ENCODE measurements around the gene SATL1.

Gene SATL1

GRCh38 chrX:85203461-85203970 is 40.1 kb downstream of the SATL1 start:
- H3K27ac ChIP-seq (ENCODE audit: low read length) = no peak overlapping the region
- H3K9me3 ChIP-seq (ENCODE audit: control insufficient read depth, insufficient read depth, low read length) = no peaks in the 10 kb centered on the region
- WGBS (ENCODE audit: insufficient coverage, insufficient read length) = no CpG with 5 or more reads among the region's 8 CpGs
- no peaks in the 10 kb centered on the region for H3K4me1 ChIP-seq (ENCODE audit: control insufficient read depth, insufficient read depth, low read length)
- H3K36me3 ChIP-seq (ENCODE audit: control insufficient read depth, insufficient read depth, low read length) = no peaks in the 10 kb centered on the region
- no peak overlapping the region for H3K4me3 ChIP-seq (ENCODE audit: low read length)
- H3K27me3 ChIP-seq (ENCODE audit: control insufficient read depth, insufficient read depth, low read length) = no peaks in the 10 kb centered on the region
- DNase-seq (ENCODE audit: low read depth, low spot score) = no peak

- Histone ChIP-seq H3K4me1 (ENCODE audit: control insufficient read depth, insufficient read depth, low read length) (no peaks in the 10 kb centered on the region), H3K27me3 (ENCODE audit: control insufficient read depth, insufficient read depth, low read length) (no peaks in the 10 kb centered on the region), H3K27ac (ENCODE audit: low read length) (no peak overlapping the region), H3K4me3 (ENCODE audit: low read length) (no peak overlapping the region), H3K36me3 (ENCODE audit: control insufficient read depth, insufficient read depth, low read length) (no peaks in the 10 kb centered on the region), H3K9me3 (ENCODE audit: control insufficient read depth, insufficient read depth, low read length) (no peaks in the 10 kb centered on the region)
- no CpG with 5 or more reads among the region's 1 CpG for WGBS (ENCODE audit: insufficient coverage, insufficient read length)
- no peak for DNase-seq (ENCODE audit: low read depth, low spot score)
Measured at GRCh38 chrX:85196319-85196718, 47.3 kb downstream of the SATL1 start.

DNA sequence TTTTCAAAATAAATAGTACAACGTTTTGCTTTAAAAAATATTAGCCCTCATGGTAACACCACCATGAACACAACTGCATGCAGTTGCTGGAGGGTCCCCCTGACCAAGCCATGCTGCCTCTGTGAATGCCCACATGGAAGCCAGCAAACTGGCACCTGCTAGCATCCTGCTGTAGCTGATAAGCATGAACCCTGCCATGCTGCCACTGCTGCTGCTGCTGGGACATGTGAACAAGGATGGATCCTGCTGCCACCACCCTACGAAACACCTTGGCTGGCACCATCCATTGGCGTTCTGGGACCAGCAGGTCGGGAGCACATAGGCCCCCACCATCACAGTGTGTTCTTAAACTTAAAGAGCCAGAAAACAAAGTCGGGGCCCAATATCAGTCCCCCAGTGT is 83.9 kb downstream of the SATL1 start:
- H3K4me3 ChIP-seq (ENCODE audit: low read length) = no peak overlapping the region
- H3K4me1 ChIP-seq (ENCODE audit: control insufficient read depth, insufficient read depth, low read length) = no peaks in the 10 kb centered on the region
- no peaks in the 10 kb centered on the region for H3K36me3 ChIP-seq (ENCODE audit: control insufficient read depth, insufficient read depth, low read length)
- no CpG with 5 or more reads among the region's 5 CpGs for whole genome bisulfite sequencing (ENCODE audit: insufficient coverage, insufficient read length)
- no peaks in the 10 kb centered on the region for H3K27me3 ChIP-seq (ENCODE audit: control insufficient read depth, insufficient read depth, low read length)
- DNase-seq (ENCODE audit: low read depth, low spot score) = no peak
- H3K9me3 ChIP-seq (ENCODE audit: control insufficient read depth, insufficient read depth, low read length) = no peaks in the 10 kb centered on the region
- no peak overlapping the region for H3K27ac ChIP-seq (ENCODE audit: low read length)

GRCh38 chrX:85140964-85141363 is 102.6 kb downstream of the SATL1 start:
- Histone ChIP-seq H3K27ac (ENCODE audit: low read length) (no peak overlapping the region), H3K4me1 (ENCODE audit: control insufficient read depth, insufficient read depth, low read length) (no peaks in the 10 kb centered on the region), H3K36me3 (ENCODE audit: control insufficient read depth, insufficient read depth, low read length) (no peaks in the 10 kb centered on the region), H3K9me3 (ENCODE audit: control insufficient read depth, insufficient read depth, low read length) (no peaks in the 10 kb centered on the region), H3K4me3 (ENCODE audit: low read length) (no peak overlapping the region), H3K27me3 (ENCODE audit: control insufficient read depth, insufficient read depth, low read length) (no peaks in the 10 kb centered on the region)
- no CpG with 5 or more reads among the region's 1 CpG for WGBS (ENCODE audit: insufficient coverage, insufficient read length)
- no peak for DNase-seq (ENCODE audit: low read depth, low spot score)

DNA sequence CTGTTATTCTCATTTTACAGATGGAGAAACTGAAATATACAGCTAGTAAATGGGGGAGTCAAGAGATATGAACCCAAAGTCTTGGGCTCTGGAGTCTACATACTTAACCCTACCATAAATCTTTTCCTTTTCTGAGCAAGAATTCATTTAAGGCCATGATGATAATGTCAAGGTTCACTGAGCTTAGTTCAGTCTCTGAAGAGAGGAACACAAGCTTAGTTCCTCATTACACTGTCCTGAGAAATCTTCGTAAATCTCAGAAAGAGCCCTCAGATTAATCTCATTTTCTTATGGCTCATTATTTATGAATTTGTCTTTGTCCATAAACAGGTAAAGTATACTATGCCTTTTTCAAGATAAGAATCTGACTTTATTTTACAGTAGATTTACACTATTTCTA is 104.2 kb downstream of the SATL1 start:
- Histone ChIP-seq H3K4me3 (ENCODE audit: low read length) (no peak overlapping the region), H3K27me3 (ENCODE audit: control insufficient read depth, insufficient read depth, low read length) (no peaks in the 10 kb centered on the region), H3K27ac (ENCODE audit: low read length) (no peak overlapping the region), H3K36me3 (ENCODE audit: control insufficient read depth, insufficient read depth, low read length) (no peaks in the 10 kb centered on the region), H3K9me3 (ENCODE audit: control insufficient read depth, insufficient read depth, low read length) (no peaks in the 10 kb centered on the region), H3K4me1 (ENCODE audit: control insufficient read depth, insufficient read depth, low read length) (no peaks in the 10 kb centered on the region)
- DNase-seq (ENCODE audit: low read depth, low spot score) = no peak
- WGBS (ENCODE audit: insufficient coverage, insufficient read length) = no CpG with 5 or more reads among the region's 1 CpG

GRCh38 chrX:85136409-85136808 is 107.2 kb downstream of the SATL1 start:
- Histone ChIP-seq H3K27ac (ENCODE audit: low read length) (no peak overlapping the region), H3K4me1 (ENCODE audit: control insufficient read depth, insufficient read depth, low read length) (no peaks in the 10 kb centered on the region), H3K4me3 (ENCODE audit: low read length) (no peak overlapping the region), H3K27me3 (ENCODE audit: control insufficient read depth, insufficient read depth, low read length) (no peaks in the 10 kb centered on the region), H3K36me3 (ENCODE audit: control insufficient read depth, insufficient read depth, low read length) (no peaks in the 10 kb centered on the region), H3K9me3 (ENCODE audit: control insufficient read depth, insufficient read depth, low read length) (no peaks in the 10 kb centered on the region)
- DNase-seq (ENCODE audit: low read depth, low spot score) = no peak

- Histone ChIP-seq H3K4me1 (ENCODE audit: control insufficient read depth, insufficient read depth, low read length) (no peaks in the 10 kb centered on the region), H3K36me3 (ENCODE audit: control insufficient read depth, insufficient read depth, low read length) (no peaks in the 10 kb centered on the region), H3K27ac (ENCODE audit: low read length) (no peak overlapping the region), H3K4me3 (ENCODE audit: low read length) (no peak overlapping the region), H3K27me3 (ENCODE audit: control insufficient read depth, insufficient read depth, low read length) (no peaks in the 10 kb centered on the region), H3K9me3 (ENCODE audit: control insufficient read depth, insufficient read depth, low read length) (no peaks in the 10 kb centered on the region)
- no CpG with 5 or more reads among the region's 1 CpG for WGBS (ENCODE audit: insufficient coverage, insufficient read length)
- no peak for DNase-seq (ENCODE audit: low read depth, low spot score)
Measured at GRCh38 chrX:85115252-85115651, 128.3 kb downstream of the SATL1 start.

DNA sequence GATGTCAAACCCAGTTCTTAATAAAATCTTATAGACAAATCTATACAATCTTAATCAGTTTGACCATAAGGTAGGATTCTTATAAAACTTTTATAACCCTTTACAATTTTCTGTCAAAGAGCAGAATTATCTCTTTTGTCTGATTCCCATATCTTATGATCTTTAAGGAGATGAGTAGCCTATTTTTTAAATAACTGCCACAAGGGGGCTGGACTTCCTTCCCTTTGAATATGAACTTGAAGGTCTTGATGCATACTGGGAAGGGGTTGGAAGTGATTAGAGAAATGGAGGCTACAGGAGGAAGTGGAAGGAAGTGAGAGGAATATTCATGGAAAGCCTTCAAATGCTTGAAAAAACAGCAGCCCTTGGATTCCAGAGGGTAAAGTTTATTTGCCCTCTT is 128.8 kb downstream of the SATL1 start:
- Histone ChIP-seq H3K27me3 (ENCODE audit: control insufficient read depth, insufficient read depth, low read length) (no peaks in the 10 kb centered on the region), H3K9me3 (ENCODE audit: control insufficient read depth, insufficient read depth, low read length) (no peaks in the 10 kb centered on the region), H3K27ac (ENCODE audit: low read length) (no peak overlapping the region), H3K36me3 (ENCODE audit: control insufficient read depth, insufficient read depth, low read length) (no peaks in the 10 kb centered on the region), H3K4me1 (ENCODE audit: control insufficient read depth, insufficient read depth, low read length) (no peaks in the 10 kb centered on the region), H3K4me3 (ENCODE audit: low read length) (no peak overlapping the region)
- no peak for DNase-seq (ENCODE audit: low read depth, low spot score)

- H3K4me3 ChIP-seq (ENCODE audit: low read length) = no peak overlapping the region
- no peaks in the 10 kb centered on the region for H3K9me3 ChIP-seq (ENCODE audit: control insufficient read depth, insufficient read depth, low read length)
- no peaks in the 10 kb centered on the region for H3K4me1 ChIP-seq (ENCODE audit: control insufficient read depth, insufficient read depth, low read length)
- no peaks in the 10 kb centered on the region for H3K36me3 ChIP-seq (ENCODE audit: control insufficient read depth, insufficient read depth, low read length)
- no peak overlapping the region for H3K27ac ChIP-seq (ENCODE audit: low read length)
- no peaks in the 10 kb centered on the region for H3K27me3 ChIP-seq (ENCODE audit: control insufficient read depth, insufficient read depth, low read length)
- no peak for DNase-seq (ENCODE audit: low read depth, low spot score)
- WGBS (ENCODE audit: insufficient coverage, insufficient read length) = no CpG with 5 or more reads among the region's 3 CpGs
Measured at GRCh38 chrX:85114171-85114570, 129.4 kb downstream of the SATL1 start.

GRCh38 chrX:85113746-85114145 is 129.8 kb downstream of the SATL1 start:
- no peaks in the 10 kb centered on the region for H3K36me3 ChIP-seq (ENCODE audit: control insufficient read depth, insufficient read depth, low read length)
- no peaks in the 10 kb centered on the region for H3K27me3 ChIP-seq (ENCODE audit: control insufficient read depth, insufficient read depth, low read length)
- no CpG with 5 or more reads among the region's 2 CpGs for WGBS (ENCODE audit: insufficient coverage, insufficient read length)
- H3K4me3 ChIP-seq (ENCODE audit: low read length) = no peak overlapping the region
- no peaks in the 10 kb centered on the region for H3K9me3 ChIP-seq (ENCODE audit: control insufficient read depth, insufficient read depth, low read length)
- DNase-seq (ENCODE audit: low read depth, low spot score) = no peak
- H3K27ac ChIP-seq (ENCODE audit: low read length) = no peak overlapping the region
- no peaks in the 10 kb centered on the region for H3K4me1 ChIP-seq (ENCODE audit: control insufficient read depth, insufficient read depth, low read length)

- no CpG with 5 or more reads among the region's 9 CpGs for WGBS (ENCODE audit: insufficient coverage, insufficient read length)
- no peak for DNase-seq (ENCODE audit: low read depth, low spot score)
Measured at GRCh38 chrX:85112293-85112692, 131.3 kb downstream of the SATL1 start.

More at GRCh38 chrX:85112293-85112692, 131.3 kb downstream of the SATL1 start:
- H3K4me3 ChIP-seq (ENCODE audit: low read length) = no peak overlapping the region
- H3K4me1 ChIP-seq (ENCODE audit: control insufficient read depth, insufficient read depth, low read length) = no peaks in the 10 kb centered on the region
- H3K27me3 ChIP-seq (ENCODE audit: control insufficient read depth, insufficient read depth, low read length) = no peaks in the 10 kb centered on the region
- H3K36me3 ChIP-seq (ENCODE audit: control insufficient read depth, insufficient read depth, low read length) = no peaks in the 10 kb centered on the region
- H3K9me3 ChIP-seq (ENCODE audit: control insufficient read depth, insufficient read depth, low read length) = no peaks in the 10 kb centered on the region
- H3K27ac ChIP-seq (ENCODE audit: low read length) = no peak overlapping the region
